Naive thymus-derived CD4-positive, alpha-beta T cell (primary cell): ENCODE data around the gene PADI2. TPM values are rescaled to one million over a fixed set of nuclear protein-coding genes. Genes with fewer than 3 reads are reported as not detected.

ENCODE experiments used
- ATAC-seq: fragments of 150-1000 bp; cut with Tn5 transposase; 2 replicates; pipeline ENCODE4 v1.10.0; 2021; ENCODE audit warnings: mild to moderate bottlenecking, moderate library complexity
- CTCF ChIA-PET: fragments of 350-600 bp; sonication (Branson Sonifier 250); formaldehyde crosslinking; loops from one replicate; lab custom pipeline; 2021; ENCODE audit warnings: antibody characterized with exemption; lab: Charles Lee
- POLR2A ChIA-PET: fragments of 350-600 bp; sonication (Branson Sonifier 250); formaldehyde crosslinking; loops from one replicate; lab custom pipeline; 2021; ENCODE audit warnings: antibody characterized with exemption, inconsistent platforms; lab: Charles Lee
- DNase-seq, 9 donors: peaks; one replicate each; pipeline versions ENCODE4 v3.0.0 to v3.0.0-alpha.2; 2020 to 2022; ENCODE audit warnings: mixed read lengths in 1 of 9
- H3K27ac ChIP-seq: one replicate; pipeline ENCODE4 v1.7.0; 2013; ENCODE audit warnings: mild to moderate bottlenecking, low read depth, low read length, moderate library complexity
- H3K27me3 ChIP-seq, 2 donors: one replicate each; pipeline ENCODE4 v1.7.0; 2013; ENCODE audit warnings: low read length in 2 of 2, mild to moderate bottlenecking in 2 of 2, moderate library complexity in 2 of 2; ENCODE audit not compliant: control insufficient read depth in 2 of 2, insufficient read depth in 2 of 2
- H3K36me3 ChIP-seq, 3 experiments: 1 replicate in 2 of 3; 2 replicates in 1 of 3; pipeline ENCODE4 v1.7.0; 2013; ENCODE audit warnings: low read length in 3 of 3, mild to moderate bottlenecking in 3 of 3, moderate library complexity in 1 of 3; ENCODE audit not compliant: insufficient read depth in 3 of 3, control insufficient read depth in 2 of 3
- H3K4me1 ChIP-seq, 2 donors: one replicate each; pipeline ENCODE4 v1.7.0; 2013; ENCODE audit warnings: low read length in 2 of 2, mild to moderate bottlenecking in 2 of 2, moderate library complexity in 1 of 2; ENCODE audit not compliant: control insufficient read depth in 2 of 2, insufficient read depth in 2 of 2
- H3K4me3 ChIP-seq: 2 replicates; pipeline ENCODE4 v1.7.0; 2013; ENCODE audit warnings: mild to moderate bottlenecking, low read length
- H3K9me3 ChIP-seq, 3 experiments: 1 replicate in 2 of 3; 2 replicates in 1 of 3; pipeline ENCODE4 v1.7.0; 2013; ENCODE audit warnings: low read length in 3 of 3; ENCODE audit not compliant: control insufficient read depth in 2 of 3
- H3K27ac Mint-ChIP-seq, 9 donors: one replicate each; pipeline ENCODE4 v1.8.0; 2020 to 2022; ENCODE audit warnings: mixed read lengths in 9 of 9, mild to moderate bottlenecking in 8 of 9, moderate library complexity in 5 of 9, inconsistent platforms in 2 of 9
- H3K27me3 Mint-ChIP-seq, 5 donors: one replicate each; pipeline ENCODE4 v1.8.0; 2021 to 2022; ENCODE audit warnings: mixed read lengths in 5 of 5, mild to moderate bottlenecking in 1 of 5
- H3K36me3 Mint-ChIP-seq, 5 donors: one replicate each; pipeline ENCODE4 v1.8.0; 2020 to 2022; ENCODE audit warnings: mixed read lengths in 5 of 5, mild to moderate bottlenecking in 3 of 5, inconsistent platforms in 1 of 5
- H3K4me1 Mint-ChIP-seq, 7 donors: one replicate each; pipeline ENCODE4 v1.8.0; 2020 to 2022; ENCODE audit warnings: mixed read lengths in 7 of 7, mild to moderate bottlenecking in 3 of 7, inconsistent platforms in 1 of 7
- H3K4me3 Mint-ChIP-seq, 10 donors: one replicate each; pipeline ENCODE4 v1.8.0; 2020 to 2022; ENCODE audit warnings: mild to moderate bottlenecking in 10 of 10, mixed read lengths in 10 of 10, moderate library complexity in 6 of 10, inconsistent platforms in 2 of 10
- H3K9me3 Mint-ChIP-seq, 11 donors: one replicate each; pipeline ENCODE4 v1.8.0; 2020 to 2022; ENCODE audit warnings: mixed read lengths in 11 of 11, mild to moderate bottlenecking in 4 of 11, inconsistent platforms in 1 of 11, moderate library complexity in 1 of 11
- intact Hi-C, 2 donors: fragments of 100-400 bp; cut with micrococcal nuclease; formaldehyde crosslinking; loops; one replicate each; pipeline ENCODE4 v1.15.1; 2023
- polyA plus RNA-seq, 2 donors: library from polyadenylated mRNA; unstranded; fragments of 300-500 nt; fragmentation: Illumina TruSeq; gene quantifications; one replicate each; pipeline ENCODE4 v1.2.3, GENCODE V29; 2021
- total RNA-seq, 6 experiments: library from RNA in 5 of 6; stranded (reverse) in 5 of 6; gene quantifications; 1 replicate in 5 of 6; 2 replicates in 1 of 6; pipeline ENCODE4 v1.2.3 and lab custom pipeline; 2021 to 2026

PADI2 gene
- total and polyA plus RNA-seq, 7 experiments from 2014 or later: 0.08 to 11.2 (median 0.12) TPM; not detected in 2

DNA sequence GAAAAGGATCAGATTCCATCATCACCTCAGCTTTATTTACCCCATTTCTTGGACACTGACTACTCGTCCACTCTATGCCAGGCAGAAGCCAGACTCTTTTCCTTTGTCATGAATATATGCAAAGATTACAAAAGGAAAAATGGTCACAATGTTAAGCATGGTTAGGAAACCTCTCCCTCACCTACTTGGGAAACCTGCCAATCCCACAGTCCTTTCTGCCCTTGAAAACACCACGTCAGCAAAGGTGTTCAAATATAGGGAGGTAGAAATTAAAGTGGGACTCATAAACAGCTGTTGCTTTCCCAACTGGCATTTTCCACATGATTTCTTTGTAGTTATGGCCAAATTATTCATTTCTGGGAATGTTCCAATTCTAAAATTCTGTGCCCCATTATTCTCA, 91.4 kb downstream of the PADI2 start:
- Mint-ChIP-seq H3K4me1 (peaks cover 0 to 6% (median 0%) of the 10 kb centered on the region in 7 donors), H3K27me3 (no peaks in the 10 kb centered on the region), H3K4me3 (no peak overlapping the region), H3K36me3 (peaks cover 5 to 45% (median 15%) of the 10 kb centered on the region in 5 donors), H3K9me3 (no peaks in the 10 kb centered on the region), H3K27ac (peak overlapping the region in 1 of 9 donors; percentile 29)
- DNase-seq: no peak
- Histone ChIP-seq H3K4me1 (no peaks in the 10 kb centered on the region), H3K9me3 (no peaks in the 10 kb centered on the region), H3K36me3 (peaks cover 20 to 86% (median 22%) of the 10 kb centered on the region in 3 experiments), H3K27ac (no peak overlapping the region), H3K4me3 (no peak overlapping the region), H3K27me3 (no peaks in the 10 kb centered on the region)
- no peak for ATAC-seq
- intact Hi-C loops: no loop called here
- POLR2A ChIA-PET: interaction anchor here (0.6 kb wide), 1 partner anchor 425 kb away, joined by 3 read pairs; no protein-coding TSS in a partner anchor
- CTCF ChIA-PET: no interaction called here

DNA sequence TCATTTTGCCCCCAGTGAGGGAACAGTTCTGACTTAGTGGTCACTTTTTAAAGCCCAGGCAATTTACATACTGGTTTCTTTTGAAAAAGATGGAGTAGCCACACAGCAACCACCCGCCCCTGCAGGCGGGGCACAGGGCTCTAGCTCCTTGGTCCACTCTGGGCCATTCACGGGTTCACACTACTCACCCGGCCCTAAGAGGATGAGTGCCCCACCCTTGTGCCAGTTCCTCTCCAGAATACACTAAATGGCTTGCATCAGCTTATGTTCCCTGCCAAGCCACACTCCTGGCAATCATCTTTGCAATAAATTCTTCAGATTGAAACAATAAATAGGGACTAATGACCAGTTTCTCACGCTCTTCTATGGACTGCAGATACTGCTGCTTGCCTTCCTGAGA, 91.8 kb downstream of the PADI2 start:
- Histone ChIP-seq H3K27me3 (no peaks in the 10 kb centered on the region), H3K4me1 (no peaks in the 10 kb centered on the region), H3K4me3 (no peak overlapping the region), H3K36me3 (peaks cover 20 to 86% (median 26%) of the 10 kb centered on the region in 3 experiments), H3K9me3 (no peaks in the 10 kb centered on the region), H3K27ac (no peak overlapping the region)
- intact Hi-C loops: no loop called here
- H3K9me3 Mint-ChIP-seq: no peaks in the 10 kb centered on the region
- H3K27ac Mint-ChIP-seq: peak overlapping the region in 2 of 9 donors; percentile 25 to 29
- H3K27me3 Mint-ChIP-seq: no peaks in the 10 kb centered on the region
- DNase-seq (no peak), ATAC-seq (no peak)
- ChIA-PET POLR2A (no interaction called here), CTCF (no interaction called here)
- peaks cover 5 to 49% (median 15%) of the 10 kb centered on the region in 5 donors for H3K36me3 Mint-ChIP-seq
- no peak overlapping the region for H3K4me3 Mint-ChIP-seq
- H3K4me1 Mint-ChIP-seq: peaks cover 0 to 6% (median 0%) of the 10 kb centered on the region in 7 donors

DNA sequence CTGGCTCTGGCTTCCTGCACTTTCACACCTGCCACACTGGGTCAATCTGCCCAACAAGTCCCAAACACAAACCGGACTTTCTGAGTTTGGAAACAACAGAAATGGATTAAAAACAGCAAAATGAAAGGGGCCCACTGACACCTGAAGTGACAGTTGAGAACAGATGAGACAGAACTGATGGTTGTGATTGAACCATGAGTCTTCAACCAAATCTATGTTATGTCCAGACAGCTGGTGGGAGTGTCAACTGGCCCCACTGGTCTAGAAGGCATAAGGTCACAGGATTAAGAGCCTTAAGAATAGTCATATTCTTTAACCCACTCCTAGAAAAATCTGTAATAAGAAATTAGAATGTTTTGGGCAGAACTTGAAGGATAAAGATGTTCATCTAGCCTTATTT, 94.5 kb downstream of the PADI2 start:
- peaks cover 32 to 96% (median 41%) of the 10 kb centered on the region in 3 experiments for H3K36me3 ChIP-seq
- H3K4me3 ChIP-seq: no peak overlapping the region
- POLR2A ChIA-PET: no interaction called here
- no peaks in the 10 kb centered on the region for H3K27me3 Mint-ChIP-seq
- CTCF ChIA-PET: no interaction called here
- DNase-seq (no peak), ATAC-seq (no peak)
- no peaks in the 10 kb centered on the region for H3K9me3 Mint-ChIP-seq
- no peak overlapping the region for H3K4me3 Mint-ChIP-seq
- no peaks in the 10 kb centered on the region for H3K27me3 ChIP-seq
- peaks cover 0 to 7% (median 0%) of the 10 kb centered on the region in 7 donors for H3K4me1 Mint-ChIP-seq
- H3K27ac Mint-ChIP-seq: peak overlapping the region in 4 of 9 donors; percentile 28 to 66 (median 45)
- no peaks in the 10 kb centered on the region for H3K9me3 ChIP-seq
- intact Hi-C loops: no loop called here
- H3K27ac ChIP-seq: no peak overlapping the region
- no peaks in the 10 kb centered on the region for H3K4me1 ChIP-seq
- H3K36me3 Mint-ChIP-seq: peaks cover 5 to 60% (median 18%) of the 10 kb centered on the region in 5 donors

DNA sequence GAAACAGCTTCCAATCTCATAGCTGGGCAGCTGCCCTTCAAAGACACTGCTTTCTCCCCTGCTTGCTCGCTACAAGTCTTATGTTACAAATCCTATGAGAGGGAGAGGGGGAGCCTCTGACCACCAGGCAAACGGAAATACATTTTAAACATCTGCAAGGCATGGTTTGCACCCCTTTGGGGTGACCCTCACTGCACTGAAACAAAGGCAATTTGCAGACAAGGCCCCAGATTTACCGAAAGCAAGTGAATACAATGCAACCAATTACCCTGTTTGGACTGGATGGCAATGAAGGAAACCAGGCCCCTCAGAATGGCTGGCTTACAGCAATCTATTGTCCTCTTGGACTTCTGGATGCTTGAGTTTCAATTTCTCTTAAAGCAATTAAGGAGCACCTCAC, 95.7 kb downstream of the PADI2 start:
- H3K9me3 Mint-ChIP-seq: no peaks in the 10 kb centered on the region
- intact Hi-C loops: no loop called here
- ChIA-PET CTCF (no interaction called here), POLR2A (interaction anchor here (0.6 kb wide), 1 partner anchor 101 kb away, joined by 3 read pairs; no protein-coding TSS in a partner anchor)
- Histone ChIP-seq H3K4me1 (no peaks in the 10 kb centered on the region), H3K9me3 (no peaks in the 10 kb centered on the region), H3K27ac (no peak overlapping the region), H3K27me3 (no peaks in the 10 kb centered on the region), H3K36me3 (peaks cover 32 to 98% (median 41%) of the 10 kb centered on the region in 3 experiments), H3K4me3 (no peak overlapping the region)
- DNase-seq: no peak
- ATAC-seq: no peak
- H3K36me3 Mint-ChIP-seq: peaks cover 14 to 68% (median 25%) of the 10 kb centered on the region in 5 donors
- no peaks in the 10 kb centered on the region for H3K27me3 Mint-ChIP-seq
- H3K4me3 Mint-ChIP-seq: no peak overlapping the region
- H3K4me1 Mint-ChIP-seq: peaks cover 0 to 16% (median 0%) of the 10 kb centered on the region in 7 donors
- peak overlapping the region in 2 of 9 donors; percentile 18 to 29 for H3K27ac Mint-ChIP-seq

DNA sequence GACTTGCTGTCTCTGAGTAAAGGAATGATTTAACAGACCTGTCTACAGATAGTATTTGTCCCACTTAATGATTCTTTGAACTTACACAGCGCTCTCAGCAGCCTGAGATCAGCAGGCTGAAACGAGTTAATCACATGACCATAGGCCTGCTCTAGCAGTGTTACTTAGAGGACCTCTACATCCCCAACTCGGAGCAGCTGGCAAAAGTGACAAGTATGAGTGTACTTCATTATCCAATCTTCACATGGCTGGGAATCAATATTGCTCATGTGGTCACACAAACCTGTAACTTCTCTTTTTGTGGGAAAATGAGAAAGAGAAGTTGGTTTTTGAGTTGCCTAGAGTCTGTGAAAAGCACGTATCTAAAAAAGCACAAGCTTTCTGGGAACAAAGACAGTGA, 96.1 kb downstream of the PADI2 start:
- DNase-seq: no peak
- Mint-ChIP-seq H3K4me1 (peaks cover 0 to 18% (median 0%) of the 10 kb centered on the region in 7 donors), H3K9me3 (no peaks in the 10 kb centered on the region), H3K36me3 (peaks cover 9 to 66% (median 25%) of the 10 kb centered on the region in 5 donors), H3K27me3 (no peaks in the 10 kb centered on the region), H3K27ac (peak overlapping the region in 1 of 9 donors; percentile 18), H3K4me3 (no peak overlapping the region)
- POLR2A ChIA-PET: interaction anchor here (0.6 kb wide), 1 partner anchor 100 kb away, joined by 3 read pairs; no protein-coding TSS in a partner anchor
- Histone ChIP-seq H3K36me3 (peaks cover 32 to 97% (median 41%) of the 10 kb centered on the region in 3 experiments), H3K4me1 (no peaks in the 10 kb centered on the region), H3K27me3 (no peaks in the 10 kb centered on the region), H3K9me3 (no peaks in the 10 kb centered on the region), H3K4me3 (no peak overlapping the region), H3K27ac (no peak overlapping the region)
- CTCF ChIA-PET: interaction anchor here (0.6 kb wide), 1 partner anchor 62 kb away, joined by 3 read pairs; no protein-coding TSS in a partner anchor
- intact Hi-C loops: no loop called here
- ATAC-seq: peak; percentile 45

DNA sequence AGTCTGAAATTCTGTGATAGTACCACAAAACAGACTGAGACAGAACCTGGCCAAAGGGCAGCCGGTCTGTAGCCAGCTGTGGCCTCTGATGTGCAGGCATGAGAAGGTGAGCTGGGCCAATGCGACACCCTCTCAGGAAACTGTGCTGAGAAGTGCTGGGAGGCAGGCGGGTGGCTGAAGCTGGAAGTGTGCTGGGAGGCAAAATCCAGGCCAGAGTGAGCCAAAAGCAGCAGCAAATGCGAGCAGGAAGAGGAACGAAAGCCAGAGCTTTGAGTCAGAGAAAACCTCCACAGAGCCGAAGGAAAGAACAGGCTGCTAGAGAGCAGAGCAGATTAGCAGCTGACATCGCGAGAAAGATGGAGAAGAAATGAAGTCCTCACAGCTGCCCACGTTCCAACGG, 97.4 kb downstream of the PADI2 start:
- ChIA-PET CTCF (no interaction called here), POLR2A (no interaction called here)
- Histone ChIP-seq H3K36me3 (peaks cover 24 to 92% (median 37%) of the 10 kb centered on the region in 3 experiments), H3K4me1 (no peaks in the 10 kb centered on the region), H3K27ac (no peak overlapping the region), H3K9me3 (no peaks in the 10 kb centered on the region), H3K4me3 (no peak overlapping the region), H3K27me3 (no peaks in the 10 kb centered on the region)
- Mint-ChIP-seq H3K4me3 (no peak overlapping the region), H3K27me3 (no peaks in the 10 kb centered on the region), H3K27ac (peak overlapping the region in 1 of 9 donors; percentile 74), H3K36me3 (peaks cover 9 to 55% (median 19%) of the 10 kb centered on the region in 5 donors), H3K9me3 (no peaks in the 10 kb centered on the region), H3K4me1 (peaks cover 0 to 18% (median 0%) of the 10 kb centered on the region in 7 donors)
- no peak for DNase-seq
- intact Hi-C loops: no loop called here
- ATAC-seq: no peak

DNA sequence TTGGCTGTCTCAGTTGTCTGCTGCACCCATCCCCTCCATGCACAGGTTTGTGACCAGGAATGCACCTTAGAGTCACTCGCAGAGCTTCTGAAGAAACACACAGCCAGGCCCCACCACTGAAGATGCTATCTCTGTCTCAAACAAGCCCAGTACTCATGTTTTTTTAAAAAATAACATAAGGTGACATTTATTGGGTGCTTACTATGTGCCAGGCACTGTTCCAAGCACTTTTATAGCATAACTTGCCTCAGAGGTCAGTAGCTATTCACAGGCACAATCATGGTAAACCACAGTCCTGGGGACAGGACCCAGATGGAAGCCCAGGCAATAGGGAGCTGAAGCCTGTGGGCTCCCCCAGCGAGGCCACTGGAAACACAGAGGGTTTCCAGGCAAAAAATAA, 98.7 kb downstream of the PADI2 start:
- POLR2A ChIA-PET: no interaction called here
- Mint-ChIP-seq H3K4me3 (no peak overlapping the region), H3K27me3 (no peaks in the 10 kb centered on the region), H3K4me1 (peaks cover 0 to 18% (median 0%) of the 10 kb centered on the region in 7 donors), H3K27ac (peak overlapping the region in 1 of 9 donors; percentile 6), H3K36me3 (peaks cover 9 to 55% (median 19%) of the 10 kb centered on the region in 5 donors), H3K9me3 (no peaks in the 10 kb centered on the region)
- H3K4me1 ChIP-seq: no peaks in the 10 kb centered on the region
- CTCF ChIA-PET: no interaction called here
- H3K4me3 ChIP-seq: no peak overlapping the region
- DNase-seq (no peak), ATAC-seq (no peak)
- no peak overlapping the region for H3K27ac ChIP-seq
- H3K27me3 ChIP-seq: no peaks in the 10 kb centered on the region
- peaks cover 24 to 78% (median 31%) of the 10 kb centered on the region in 3 experiments for H3K36me3 ChIP-seq
- no peaks in the 10 kb centered on the region for H3K9me3 ChIP-seq
- intact Hi-C loops: no loop called here
